Spleen (tissue), 11 donors: ENCODE data around the gene LAMC3. TPM values are rescaled to one million over a fixed set of nuclear protein-coding genes. Genes with fewer than 3 reads are reported as not detected.

ENCODE experiments used
- DNase-seq: peaks from one replicate; pipeline ENCODE4 v3.0.0-alpha.2; 2020
- H3K27ac ChIP-seq, 8 donors: fragments of 200-600 bp; sonication (generic) in 7 of 8; 1 replicate in 4 of 8; 2 replicates in 4 of 8; pipeline versions ENCODE4 v1.5.0 to v1.8.0; 2016 to 2021; ENCODE audit warnings: inconsistent platforms in 4 of 8, mild to moderate bottlenecking in 4 of 8, moderate library complexity in 1 of 8
- H3K27me3 ChIP-seq, 7 donors: fragments of 200-600 bp; sonication (generic) in 6 of 7; replicated peaks in 1 of 7; 1 replicate in 4 of 7; 2 replicates in 3 of 7; pipeline versions ENCODE4 v1.5.0 to v1.8.0; 2016 to 2021; ENCODE audit warnings: inconsistent platforms in 3 of 7, mild to moderate bottlenecking in 1 of 7
- H3K36me3 ChIP-seq, 6 donors: fragments of 200-600 bp; sonication (generic) in 5 of 6; 1 replicate in 4 of 6; 2 replicates in 2 of 6; pipeline versions ENCODE4 v1.5.0 to v1.8.0; 2016 to 2021; ENCODE audit warnings: inconsistent platforms in 2 of 6
- H3K4me1 ChIP-seq, 6 donors: fragments of 200-600 bp; sonication (generic) in 5 of 6; 1 replicate in 3 of 6; 2 replicates in 3 of 6; pipeline versions ENCODE4 v1.5.0 to v1.8.0; 2016 to 2021; ENCODE audit warnings: inconsistent platforms in 3 of 6
- H3K4me3 ChIP-seq, 8 donors: fragments of 200-600 bp; sonication (generic) in 7 of 8; 1 replicate in 4 of 8; 2 replicates in 4 of 8; pipeline versions ENCODE4 v1.5.0 to v1.8.0; 2016 to 2021; ENCODE audit warnings: inconsistent platforms in 4 of 8, mild to moderate bottlenecking in 4 of 8, moderate library complexity in 2 of 8
- H3K9me3 ChIP-seq, 8 donors: fragments of 200-600 bp; sonication (generic) in 7 of 8; 1 replicate in 4 of 8; 2 replicates in 4 of 8; pipeline versions ENCODE4 v1.5.0 to v1.8.0; 2016 to 2021; ENCODE audit warnings: inconsistent platforms in 4 of 8
- CTCF ChIP-seq, 11 experiments: fragments of 200-600 bp in 7 of 11; fragments of 450-650 bp in 4 of 11; sonication (generic) in 4 of 11; IDR thresholded peaks in 8 of 11; conservative IDR thresholded peaks in 3 of 11; 1 replicate in 7 of 11; 2 replicates in 4 of 11; pipeline versions ENCODE4 v1.4.0 to v1.8.0; 2016 to 2021; ENCODE audit warnings: antibody characterized with exemption in 11 of 11, inconsistent platforms in 4 of 11, mild to moderate bottlenecking in 1 of 11
- POLR2A ChIP-seq, 3 donors: fragments of 450-650 bp; IDR thresholded peaks; one replicate each; pipeline ENCODE4 v1.5.1; 2017; ENCODE audit warnings: antibody characterized with exemption in 3 of 3, mild to moderate bottlenecking in 1 of 3
- POLR2AphosphoS5 ChIP-seq, 3 donors: sonication (generic); formaldehyde crosslinking; IDR thresholded peaks; one replicate each; pipeline ENCODE4 v1.5.1; 2017; ENCODE audit warnings: antibody characterized with exemption in 3 of 3
- WGBS, 5 donors: extraction: QIAGEN DNeasy Blood & Tissue Kit in 3 of 5; methylation state at CpG; one replicate each; pipeline versions ENCODE4 v1.1.5 to v1.1.7; 2013 to 2018; 5-methylcytosine and 5-hydroxymethylcytosine counted together
- intact Hi-C: fragments of 100-400 bp; cut with DNase I; formaldehyde crosslinking; loops from one replicate; pipeline ENCODE4 v1.15.0; 2023; ENCODE audit warnings: low total_unique reads
- polyA plus RNA-seq, 3 donors: library from polyadenylated mRNA; stranded (reverse); fragments of 200-250 nt; gene quantifications; one replicate each; pipeline ENCODE4 v1.2.1, GENCODE V29; 2013
- total RNA-seq, 7 donors: library from RNA; depleted of rRNA in 3 of 7; stranded (reverse); fragments of >200 nt in 3 of 7; fragmentation: NEBNext Ultra II Directional in 4 of 7; extraction: Animal tissue kit (Norgen Biotek cat#: 25700) in 4 of 7; gene quantifications; one replicate each; pipeline versions ENCODE4 v1.1.0 to v1.2.1, GENCODE V29; 2016 to 2021
- donor health status: healthy with polysubstance abuse.
- donor health status: DM: no; HTN: no; CAD: no; lungs with moderate emphysema.
- donor health status: DM: no; HTN: no; CAD: no.
- donor health status: Bipolar disorder and iron deficiency.
- donor health status: healthy.
- donor health status: DM: no; HTN: no; CAD: no.
- donor health status: DM: yes; HTN: yes; CAD: no.

LAMC3 gene
- total and polyA plus RNA-seq, 10 donors: 9.1 to 79.5 (median 34.6) TPM

GRCh38 chr9:131104016-131104740 is 95.2 kb downstream of the LAMC3 start:
- Histone ChIP-seq H3K9me3 (no peaks in the 10 kb centered on the region), H3K4me3 (peak overlapping the region in 2 of 8 donors; percentile 4 to 55), H3K36me3 (peaks cover 0 to 35% (median 0%) of the 10 kb centered on the region in 6 donors), H3K27me3 (no peaks in the 10 kb centered on the region), H3K27ac (peak overlapping the region; percentile 9 to 90 (median 80)), H3K4me1 (peaks cover 0 to 97% (median 59%) of the 10 kb centered on the region in 6 donors)
- intact Hi-C loops: no loop called here
- DNase-seq: no peak
- no peak for TF ChIP-seq POLR2A (IDR thresholded peaks at IDR 0.05)
- peak in 2 of 3 donors; percentile 36 to 49 for TF ChIP-seq POLR2AphosphoS5 (IDR thresholded peaks at IDR 0.05)
- WGBS, 5 donors: 52 to 74% (median 64%) methylated on average over 5 of the region's 5 CpGs

GRCh38 chr9:131105952-131106351 is 97.0 kb downstream of the LAMC3 start:
- 70 to 83% (median 76%) methylated on average over 8 of the region's 8 CpGs for WGBS, 5 donors
- Histone ChIP-seq H3K27me3 (no peaks in the 10 kb centered on the region), H3K4me1 (peaks cover 0 to 83% (median 48%) of the 10 kb centered on the region in 6 donors), H3K27ac (peak overlapping the region in 5 of 8 donors; percentile 15 to 90 (median 68)), H3K36me3 (peaks cover 0 to 41% (median 0%) of the 10 kb centered on the region in 6 donors), H3K9me3 (no peaks in the 10 kb centered on the region), H3K4me3 (no peak overlapping the region)
- DNase-seq: no peak
- intact Hi-C loops: no loop called here
- TF ChIP-seq POLR2A (IDR thresholded peaks at IDR 0.05) (no peak), POLR2AphosphoS5 (IDR thresholded peaks at IDR 0.05) (no peak), CTCF (IDR thresholded peaks at IDR 0.05 in 8 of 11, conservative IDR thresholded peaks at IDR 0.05 in 3 of 11) (no peak)

- Histone ChIP-seq H3K4me3 (no peak overlapping the region), H3K9me3 (no peaks in the 10 kb centered on the region), H3K36me3 (peaks cover 0 to 59% (median under 1%) of the 10 kb centered on the region in 6 donors), H3K27me3 (no peaks in the 10 kb centered on the region), H3K27ac (peak overlapping the region in 6 of 8 donors; percentile 15 to 90 (median 64)), H3K4me1 (peaks cover 0 to 78% (median 34%) of the 10 kb centered on the region in 6 donors)
- 56 to 84% (median 67%) methylated on average over 8 of the region's 8 CpGs for WGBS, 5 donors
- peak; percentile 52 to 76 (median 71) for TF ChIP-seq POLR2AphosphoS5 (IDR thresholded peaks at IDR 0.05)
- TF ChIP-seq POLR2A (IDR thresholded peaks at IDR 0.05): no peak
- TF ChIP-seq CTCF (IDR thresholded peaks at IDR 0.05 in 8 of 11, conservative IDR thresholded peaks at IDR 0.05 in 3 of 11): no peak
- peak; percentile 80 for DNase-seq
- intact Hi-C loops: no loop called here
Observed at GRCh38 chr9:131107760-131108159, 98.8 kb downstream of the LAMC3 start.

- Histone ChIP-seq H3K36me3 (peaks cover 0 to 87% (median 1%) of the 10 kb centered on the region in 6 donors), H3K9me3 (no peaks in the 10 kb centered on the region), H3K4me1 (peaks cover 0 to 48% (median 21%) of the 10 kb centered on the region in 6 donors), H3K27me3 (no peaks in the 10 kb centered on the region), H3K27ac (peak overlapping the region in 2 of 8 donors; percentile 11 to 45), H3K4me3 (no peak overlapping the region)
- no peak for TF ChIP-seq CTCF (IDR thresholded peaks at IDR 0.05 in 8 of 11, conservative IDR thresholded peaks at IDR 0.05 in 3 of 11)
- TF ChIP-seq POLR2AphosphoS5 (IDR thresholded peaks at IDR 0.05): no peak
- TF ChIP-seq POLR2A (IDR thresholded peaks at IDR 0.05): no peak
- intact Hi-C loops: no loop called here
- 56 to 73% (median 63%) methylated on average over 9 to 10 of the region's 10 CpGs for WGBS, 5 donors
- peak; percentile 24 for DNase-seq
Observed at GRCh38 chr9:131111186-131111853, 102.3 kb downstream of the LAMC3 start.
